HG03045 (cell line): ENCODE measurements around the gene SUN5.
"Not testable (repeated sequence)": the region's sequence is repeated elsewhere in the genome, so short reads cannot be mapped to it uniquely, and the experiment has no call there.

Experiments
- ATAC-seq: cut with Tn5 transposase; IDR thresholded peaks from one replicate; pipeline ENCODE4 v1.9.1; 2021; ENCODE audit warnings: mild to moderate bottlenecking, moderate library complexity; ENCODE audit not compliant: unreplicated experiment

The SUN5 gene

DNA sequence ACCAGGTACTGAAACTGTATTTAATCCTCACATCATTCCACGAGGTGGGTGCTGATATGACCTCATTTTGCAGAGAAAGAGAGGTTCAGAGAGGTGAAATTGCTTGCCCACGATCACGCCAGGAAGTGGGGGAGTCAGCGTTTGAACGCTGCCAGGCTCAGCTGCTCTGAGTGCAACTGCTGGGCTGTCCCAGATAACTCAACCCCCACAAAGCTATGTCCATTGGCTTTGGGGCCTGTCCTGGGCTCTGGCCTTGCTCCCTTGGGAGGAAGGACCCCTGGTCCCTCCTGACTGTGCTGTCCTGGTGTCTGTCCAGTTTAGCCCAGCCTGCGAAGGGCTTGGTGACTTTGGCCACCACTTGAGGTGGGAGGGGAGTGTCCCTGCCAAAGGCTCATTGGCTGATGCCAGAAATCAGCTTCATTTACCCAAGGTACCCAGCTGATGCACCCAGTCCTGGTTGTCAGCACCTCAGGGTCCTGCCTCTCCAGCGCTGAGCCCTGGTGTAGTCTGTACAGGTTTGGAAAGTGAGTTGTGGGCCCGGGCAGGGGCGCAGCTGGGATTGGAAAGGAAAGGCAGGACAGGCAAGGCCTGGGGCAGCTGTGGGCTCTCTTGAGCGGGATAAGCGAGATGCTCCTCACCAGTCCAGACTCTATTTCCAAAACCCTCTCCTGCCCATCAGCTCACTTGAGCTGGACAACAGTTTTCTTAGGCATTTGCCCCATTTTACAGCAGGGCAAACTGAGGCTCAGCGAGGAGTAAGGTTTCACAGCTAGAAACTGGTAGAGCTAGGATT is 38.5 kb downstream of the SUN5 start:
- no peak for ATAC-seq

DNA sequence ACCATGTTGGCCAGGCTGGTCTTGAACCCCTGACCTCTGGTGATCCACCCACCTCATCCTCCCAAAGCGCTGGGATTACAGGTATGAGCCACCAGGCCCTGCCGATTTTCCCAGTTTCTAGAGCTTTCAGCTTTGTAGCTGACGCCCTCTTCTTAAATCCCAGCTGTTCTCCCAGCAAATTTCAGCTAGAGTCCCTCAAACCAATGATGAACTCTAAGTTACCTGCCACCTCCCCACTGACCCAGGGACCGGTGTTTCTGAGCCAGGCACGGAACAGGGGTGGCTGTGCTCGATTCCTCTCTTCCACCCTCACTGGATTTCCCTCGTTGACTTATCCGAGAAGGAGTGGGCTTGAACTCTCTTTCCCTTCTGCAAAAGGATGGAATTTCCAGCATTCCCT is 39.1 kb downstream of the SUN5 start:
- no peak for ATAC-seq

DNA sequence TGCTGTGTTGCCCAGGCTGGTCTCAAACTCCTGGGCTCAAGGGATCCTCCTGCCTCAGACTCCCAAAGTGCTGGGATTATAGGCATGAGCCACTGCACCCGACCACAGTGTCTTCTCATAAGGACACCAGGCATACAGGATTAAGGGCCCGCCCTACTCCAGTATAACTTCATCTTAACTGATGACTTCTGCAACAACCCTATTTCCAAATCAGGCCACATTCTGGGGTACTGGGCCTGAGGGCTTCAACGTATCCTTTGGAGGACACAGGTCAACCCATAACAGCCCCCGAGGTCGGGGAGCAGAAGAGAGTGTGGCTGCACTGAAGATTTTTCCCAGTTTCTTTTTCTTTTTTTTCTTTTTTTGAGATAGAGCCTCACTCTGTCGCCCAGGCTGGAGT is 39.7 kb downstream of the SUN5 start:
- ATAC-seq: no peak

GRCh38 chr20:32963176-32963575 is 41.1 kb downstream of the SUN5 start:
- no peak for ATAC-seq

GRCh38 chr20:32962646-32963045 is 41.6 kb downstream of the SUN5 start:
- not testable (repeated sequence) for ATAC-seq

DNA sequence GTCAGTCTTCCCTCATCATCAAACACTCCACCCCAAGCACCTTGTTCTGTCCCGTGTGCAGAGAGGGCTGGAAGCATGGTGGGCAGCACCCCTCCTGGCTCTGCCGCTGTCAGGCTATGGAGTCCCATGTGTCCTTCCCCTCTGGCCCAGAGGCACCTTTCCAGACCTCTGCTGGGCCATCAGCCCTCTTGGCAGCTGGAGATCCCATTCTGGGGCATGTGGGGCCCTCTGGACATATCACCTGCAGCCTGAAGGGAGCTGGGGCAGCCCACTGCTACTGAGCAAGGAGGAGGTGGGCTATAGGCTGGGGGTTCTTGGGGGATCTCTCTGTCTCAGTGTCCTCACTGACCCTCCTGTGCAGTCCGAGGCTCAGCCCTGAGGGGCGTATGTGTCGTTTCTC is 42.2 kb downstream of the SUN5 start:
- ATAC-seq: no peak

- no peak for ATAC-seq
Observed at GRCh38 chr20:32960849-32961731, 43.1 kb downstream of the SUN5 start.

DNA sequence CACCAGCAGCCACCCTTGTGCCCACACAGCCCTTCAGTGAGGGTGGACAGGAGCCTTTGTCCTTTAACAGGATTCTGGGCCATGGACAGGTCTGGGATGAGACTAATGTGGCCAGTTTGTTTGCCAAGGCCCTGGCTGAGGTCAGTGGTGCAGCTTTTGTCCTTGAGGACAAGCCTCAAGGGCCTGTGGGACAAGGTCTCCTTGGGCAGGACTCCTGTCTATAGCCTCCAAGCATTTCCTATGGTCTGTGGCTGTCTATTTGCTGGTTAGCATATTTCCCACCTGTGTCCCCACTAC is 44.1 kb downstream of the SUN5 start:
- ATAC-seq: no peak

- no peak for ATAC-seq
Observed at GRCh38 chr20:32959351-32960221, 44.6 kb downstream of the SUN5 start.

GRCh38 chr20:32958574-32958973 is 45.7 kb downstream of the SUN5 start:
- no peak for ATAC-seq

DNA sequence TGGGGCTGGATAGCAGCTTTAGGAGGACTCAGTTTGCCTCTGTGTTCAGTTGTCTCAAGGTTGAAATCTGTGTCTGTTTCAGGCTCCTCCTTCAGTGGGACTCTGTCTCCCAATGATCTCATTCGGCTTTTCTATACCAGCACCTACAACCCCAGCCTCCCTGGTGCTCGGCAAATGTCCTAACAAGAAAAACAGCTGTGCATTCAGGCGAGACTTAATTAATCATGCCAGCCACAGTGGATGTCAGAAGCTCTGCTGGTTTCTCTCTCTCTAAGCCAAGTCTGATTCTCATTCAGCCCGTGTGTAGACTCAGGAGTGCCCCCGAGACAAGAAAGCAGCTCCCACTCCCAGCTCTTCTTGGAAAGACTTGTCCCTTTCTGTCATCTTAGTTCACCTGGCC is 46.8 kb downstream of the SUN5 start:
- ATAC-seq: no peak

DNA sequence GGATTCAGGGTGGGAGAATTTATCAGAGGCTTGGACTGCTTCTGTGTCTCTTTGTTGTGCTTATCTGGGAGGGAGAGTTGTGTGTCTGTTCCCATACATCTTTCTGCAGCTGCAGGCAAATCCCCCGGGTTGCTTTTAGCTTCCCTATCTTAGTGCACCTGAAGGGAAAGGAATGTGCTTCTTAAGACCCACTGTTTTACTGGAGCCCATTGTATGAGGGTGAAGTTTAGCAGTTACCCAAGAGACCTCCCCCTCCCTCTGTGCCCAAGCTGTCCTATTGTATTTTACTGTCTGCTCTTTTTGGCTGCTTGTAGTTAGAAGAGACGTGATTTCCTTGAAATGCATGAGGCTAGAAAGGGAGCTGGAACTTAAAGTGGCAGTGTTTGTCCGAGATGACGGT is 53.7 kb downstream of the SUN5 start:
- not testable (repeated sequence) for ATAC-seq

GRCh38 chr20:32946629-32947028 is 57.6 kb downstream of the SUN5 start:
- ATAC-seq: no peak

DNA sequence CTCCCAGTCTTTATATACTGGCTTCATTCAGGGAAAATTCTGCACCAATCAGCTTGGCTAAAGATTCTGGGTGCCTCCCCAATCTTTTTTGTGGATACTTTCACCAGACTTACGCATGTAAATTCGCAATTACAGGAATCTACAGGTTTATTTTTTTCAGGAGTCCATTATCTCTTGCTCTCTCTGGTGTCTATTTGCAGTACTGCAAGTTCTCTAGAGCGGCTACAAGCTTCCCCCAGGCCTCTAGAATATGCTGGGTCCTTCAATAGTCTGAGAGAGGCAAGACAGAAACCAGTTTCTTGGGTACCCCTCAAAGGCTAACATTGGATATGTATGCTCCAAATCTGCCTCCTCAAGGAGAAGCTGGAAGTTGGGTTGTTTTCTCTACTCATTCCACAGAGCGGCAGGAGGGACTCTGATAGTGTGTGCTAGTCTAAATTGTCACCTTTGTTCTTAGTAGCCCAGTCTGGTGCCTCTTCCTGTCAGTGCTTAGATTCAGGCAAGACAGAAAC is 58.5 kb downstream of the SUN5 start:
- no peak for ATAC-seq

DNA sequence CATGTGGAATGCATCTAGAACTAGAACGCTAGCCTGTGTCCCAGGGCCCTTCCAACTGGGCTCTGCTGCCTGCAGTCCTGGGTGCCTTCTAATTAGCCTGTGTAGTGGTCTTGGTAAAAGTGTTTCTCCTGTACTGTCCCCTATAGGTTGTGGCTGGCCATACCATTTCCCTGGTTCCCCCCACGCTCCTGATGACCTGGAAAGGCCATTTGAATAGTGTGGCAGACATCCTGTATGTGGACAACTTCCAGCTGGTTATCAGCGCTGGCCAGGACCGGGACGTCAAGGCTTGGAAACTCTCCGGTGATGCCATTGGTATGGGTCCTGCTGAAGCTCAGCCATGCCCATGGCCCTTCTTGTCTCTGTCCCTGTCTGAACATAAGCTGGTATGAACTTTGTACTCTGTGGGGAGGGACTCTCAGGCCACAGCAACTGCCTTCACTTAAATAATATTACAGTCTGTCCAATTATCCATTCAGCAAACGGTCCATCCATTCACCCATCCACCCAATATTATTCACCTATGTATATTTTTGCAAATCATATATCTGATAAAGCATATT is 60.7 kb downstream of the SUN5 start:
- ATAC-seq: no peak

- ATAC-seq: no peak
Observed at GRCh38 chr20:32941155-32941885, 62.9 kb downstream of the SUN5 start.

GRCh38 chr20:32934580-32934979 is 69.7 kb downstream of the SUN5 start:
- ATAC-seq: no peak
